Measurements from ENCODE around the gene GMCL1.

The GMCL1 gene

GRCh38 chr2:69811018-69811417 lies 18.4 kb upstream of the GMCL1 start:
- H3K27ac ChIP-seq, result peak overlapping the region; percentile 47
- H3K9me3 ChIP-seq, result no peaks in the 10 kb centered on the region
- TF ChIP-seq CTCF (IDR thresholded peaks at IDR 0.05), result no peak
- peaks cover 52% of the 10 kb centered on the region for H3K36me3 ChIP-seq
- no peak overlapping the region for H3K4me3 ChIP-seq (ENCODE audit: low read depth in 1 of 2, low read length in 1 of 2)
- H3K4me1 ChIP-seq (ENCODE audit: control insufficient read depth in 1 of 2, insufficient read depth in 1 of 2, low read depth in 1 of 2, low read length in 1 of 2), result peaks cover 14 to 16% of the 10 kb centered on the region in 2 experiments
- H3K27me3 ChIP-seq, result no peaks in the 10 kb centered on the region

- Histone ChIP-seq H3K9me3 (no peaks in the 10 kb centered on the region), H3K36me3 (peaks cover 47% of the 10 kb centered on the region), H3K4me3 (ENCODE audit: low read depth in 1 of 2, low read length in 1 of 2) (no peak overlapping the region), H3K27me3 (no peaks in the 10 kb centered on the region), H3K27ac (peak overlapping the region; percentile 47), H3K4me1 (ENCODE audit: control insufficient read depth in 1 of 2, insufficient read depth in 1 of 2, low read depth in 1 of 2, low read length in 1 of 2) (peaks cover 19 to 21% of the 10 kb centered on the region in 2 experiments)
- no peak for TF ChIP-seq CTCF (IDR thresholded peaks at IDR 0.05)
Measured at GRCh38 chr2:69811591-69811990, 17.9 kb upstream of the GMCL1 start.

- no peak for TF ChIP-seq CTCF (IDR thresholded peaks at IDR 0.05)
- peak overlapping the region; percentile 60 for H3K27ac ChIP-seq
- peaks cover 35% of the 10 kb centered on the region for H3K36me3 ChIP-seq
- no peaks in the 10 kb centered on the region for H3K27me3 ChIP-seq
- H3K9me3 ChIP-seq, result no peaks in the 10 kb centered on the region
- H3K4me3 ChIP-seq (ENCODE audit: low read depth in 1 of 2, low read length in 1 of 2), result no peak overlapping the region
- H3K4me1 ChIP-seq (ENCODE audit: control insufficient read depth in 1 of 2, insufficient read depth in 1 of 2, low read depth in 1 of 2, low read length in 1 of 2), result peaks cover 27 to 29% of the 10 kb centered on the region in 2 experiments
Measured at GRCh38 chr2:69815717-69816116, 13.7 kb upstream of the GMCL1 start.

- Histone ChIP-seq H3K4me3 (ENCODE audit: low read depth in 1 of 2, low read length in 1 of 2) (no peak overlapping the region), H3K36me3 (peaks cover 48% of the 10 kb centered on the region)
- TF ChIP-seq CTCF (IDR thresholded peaks at IDR 0.05), result peak; percentile 98
Measured at GRCh38 chr2:69816923-69817542, 12.4 kb upstream of the GMCL1 start.

GRCh38 chr2:69817729-69818501 lies 11.5 kb upstream of the GMCL1 start:
- Histone ChIP-seq H3K27ac (no peak overlapping the region), H3K4me1 (ENCODE audit: control insufficient read depth in 1 of 2, insufficient read depth in 1 of 2, low read depth in 1 of 2, low read length in 1 of 2) (peaks cover 13 to 17% of the 10 kb centered on the region in 2 experiments), H3K27me3 (no peaks in the 10 kb centered on the region), H3K36me3 (peaks cover 40% of the 10 kb centered on the region), H3K9me3 (no peaks in the 10 kb centered on the region), H3K4me3 (ENCODE audit: low read depth in 1 of 2, low read length in 1 of 2) (no peak overlapping the region)
- TF ChIP-seq CTCF (IDR thresholded peaks at IDR 0.05), result no peak

More at GRCh38 chr2:69816923-69817542, 12.4 kb upstream of the GMCL1 start:
- Histone ChIP-seq H3K4me1 (ENCODE audit: control insufficient read depth in 1 of 2, insufficient read depth in 1 of 2, low read depth in 1 of 2, low read length in 1 of 2) (peaks cover 14 to 20% of the 10 kb centered on the region in 2 experiments), H3K9me3 (no peaks in the 10 kb centered on the region), H3K27ac (peak overlapping the region; percentile 60), H3K27me3 (no peaks in the 10 kb centered on the region)

Measured in neutrophil (primary cell).